T-helper 17 cell (primary cell): Measurements from ENCODE around the gene PRRT1. TPM values are rescaled to one million over a fixed set of nuclear protein-coding genes. Genes with fewer than 3 reads are reported as not detected.
A peak's percentile ranks its signal among the peaks of the same experiment; 100 is the strongest.

Experiments used
- ATAC-seq: fragments of 150-1000 bp; cut with Tn5 transposase; 2 replicates; pipeline ENCODE4 v1.10.0; 2021; ENCODE audit warnings: mild to moderate bottlenecking, moderate library complexity
- DNase-seq, 3 donors: peaks; one replicate each; pipeline versions ENCODE4 v3.0.0 to v3.0.0-alpha.2; 2020 to 2021
- H3K9me3 ChIP-seq: one replicate; pipeline ENCODE4 v1.7.0; 2013; ENCODE audit warnings: low read length, mild to moderate bottlenecking; ENCODE audit not compliant: control insufficient read depth, poor library complexity, severe bottlenecking
- H3K27ac Mint-ChIP-seq: one replicate; pipeline ENCODE4 v1.8.0; 2022; ENCODE audit warnings: mild to moderate bottlenecking, moderate library complexity, mixed read lengths
- H3K27me3 Mint-ChIP-seq: one replicate; pipeline ENCODE4 v1.8.0; 2022; ENCODE audit warnings: mixed read lengths
- H3K36me3 Mint-ChIP-seq: one replicate; pipeline ENCODE4 v1.8.0; 2022; ENCODE audit warnings: low read depth, mixed read lengths
- H3K4me1 Mint-ChIP-seq: one replicate; pipeline ENCODE4 v1.8.0; 2022; ENCODE audit warnings: mild to moderate bottlenecking, mixed read lengths
- H3K4me3 Mint-ChIP-seq: one replicate; pipeline ENCODE4 v1.8.0; 2022; ENCODE audit warnings: mild to moderate bottlenecking, moderate library complexity, mixed read lengths
- total RNA-seq, 4 donors: library from RNA in 2 of 4; stranded (reverse) in 2 of 4; gene quantifications; one replicate each; pipeline ENCODE4 v1.2.3 and lab custom pipeline; 2022 to 2026

PRRT1 gene
- total RNA-seq, 2 donors from 2014 or later: 0.35 to 0.50 TPM

DNA sequence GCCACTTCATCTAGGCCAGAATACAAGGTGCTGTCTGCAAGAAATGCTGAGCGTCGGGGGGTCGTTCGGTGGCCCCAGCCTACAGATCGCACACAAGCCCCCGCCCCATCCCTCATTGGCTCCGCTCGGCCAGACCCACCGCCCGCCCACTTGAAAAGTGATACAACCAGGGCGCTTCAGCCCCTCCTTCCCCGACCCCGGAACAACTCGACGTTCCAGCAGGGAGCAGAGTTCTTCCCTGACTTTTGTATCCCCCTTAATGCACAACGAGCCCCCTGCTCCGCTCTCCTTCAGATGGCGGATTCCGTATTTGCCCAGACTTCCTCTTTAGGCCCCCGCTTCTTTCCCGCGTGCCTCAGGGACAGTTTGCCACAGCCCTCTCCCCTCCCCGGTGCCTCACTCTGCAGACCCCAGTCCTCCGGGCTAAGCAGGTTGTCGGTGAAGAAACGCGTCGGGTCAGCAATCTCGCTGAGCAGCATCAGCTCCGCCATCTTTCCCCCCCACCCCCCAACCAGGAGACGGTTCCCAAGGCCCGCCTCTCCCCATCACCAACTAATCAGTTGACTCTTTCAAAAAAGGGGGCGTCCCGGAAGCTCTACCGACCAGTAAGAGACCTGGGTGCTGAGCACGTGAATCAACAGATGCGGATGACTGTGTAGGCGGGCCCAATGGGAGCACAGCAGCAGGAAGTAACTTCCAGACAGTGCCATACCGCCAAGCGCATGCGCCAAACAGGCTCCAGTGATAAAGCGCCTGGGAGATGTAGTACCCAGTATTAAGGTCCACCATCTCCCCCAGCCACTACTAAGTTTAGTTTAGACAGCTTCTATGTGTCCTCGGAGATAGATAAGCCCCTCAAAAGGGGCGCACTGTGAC is 23.8 kb downstream of the PRRT1 start, which contains the start of gene ATF6B:
Gene ATF6B (minus strand): TSS at position 530 of the 876 bp plus-strand sequence. CDS start 39 bp downstream, at position 491.
- peak within 1 kb of the TSS; percentile 94 for H3K27ac Mint-ChIP-seq
- peaks cover 7% of the 10 kb centered on the region for H3K36me3 Mint-ChIP-seq

DNA sequence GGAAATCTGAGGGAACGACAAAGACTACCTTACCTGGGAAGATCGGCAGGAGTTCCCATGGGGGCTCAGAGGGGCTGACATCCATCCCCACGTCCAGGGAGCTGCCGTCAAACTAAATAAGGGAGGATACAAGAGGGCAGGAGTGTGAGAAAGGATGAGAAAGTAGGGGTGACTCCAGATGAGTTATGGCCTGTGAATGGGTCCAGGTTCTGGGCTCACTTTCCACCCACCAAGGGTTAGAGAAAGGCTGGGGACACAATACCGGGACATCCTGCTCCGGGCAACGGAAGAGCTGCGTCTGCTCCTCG is 24.4 kb downstream of the PRRT1 start:
- Mint-ChIP-seq H3K36me3 (peaks cover 7% of the 10 kb centered on the region), H3K4me1 (peaks cover 28% of the 10 kb centered on the region), H3K27ac (peak overlapping the region; percentile 94), H3K27me3 (no peaks in the 10 kb centered on the region), H3K4me3 (peak overlapping the region; percentile 98)
- no peak for DNase-seq
- H3K9me3 ChIP-seq: no peaks in the 10 kb centered on the region
- no peak for ATAC-seq

More for the DNA sequence above, 23.8 kb downstream of the PRRT1 start, which contains the start of gene ATF6B:
- H3K9me3 ChIP-seq: no peaks in the 10 kb centered on the region
- DNase-seq (peak; percentile 88 to 95 (median 93)), ATAC-seq (peak; percentile 96)
- H3K4me1 Mint-ChIP-seq: peaks cover 28% of the 10 kb centered on the region
- peak within 1 kb of the TSS; percentile 98 for H3K4me3 Mint-ChIP-seq
- H3K27me3 Mint-ChIP-seq: no peaks in the 10 kb centered on the region

DNA sequence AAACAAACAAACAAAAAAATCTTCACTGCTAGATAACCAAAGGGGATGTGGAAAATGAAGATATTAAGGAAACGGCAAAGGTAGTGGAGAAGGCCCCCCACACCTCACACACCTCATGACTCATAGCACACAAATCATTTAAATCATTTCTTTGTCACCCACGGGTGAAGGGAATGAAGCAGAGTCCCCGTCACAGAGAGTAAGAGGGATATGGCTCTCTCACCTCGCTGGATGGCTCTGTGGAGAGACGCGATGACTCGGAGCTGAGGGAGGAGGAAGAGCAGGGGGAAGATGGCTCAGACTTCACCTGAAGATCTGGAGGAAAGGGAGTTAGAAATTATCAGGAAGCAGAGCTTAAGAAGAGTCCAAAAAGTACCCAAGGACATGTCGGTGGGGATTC is 24.9 kb downstream of the PRRT1 start:
- peaks cover 9% of the 10 kb centered on the region for H3K36me3 Mint-ChIP-seq
- no peaks in the 10 kb centered on the region for H3K27me3 Mint-ChIP-seq
- peak overlapping the region; percentile 94 for H3K27ac Mint-ChIP-seq
- DNase-seq (no peak), ATAC-seq (no peak)
- H3K9me3 ChIP-seq: no peaks in the 10 kb centered on the region
- H3K4me1 Mint-ChIP-seq: peaks cover 28% of the 10 kb centered on the region
- peak overlapping the region; percentile 98 for H3K4me3 Mint-ChIP-seq

DNA sequence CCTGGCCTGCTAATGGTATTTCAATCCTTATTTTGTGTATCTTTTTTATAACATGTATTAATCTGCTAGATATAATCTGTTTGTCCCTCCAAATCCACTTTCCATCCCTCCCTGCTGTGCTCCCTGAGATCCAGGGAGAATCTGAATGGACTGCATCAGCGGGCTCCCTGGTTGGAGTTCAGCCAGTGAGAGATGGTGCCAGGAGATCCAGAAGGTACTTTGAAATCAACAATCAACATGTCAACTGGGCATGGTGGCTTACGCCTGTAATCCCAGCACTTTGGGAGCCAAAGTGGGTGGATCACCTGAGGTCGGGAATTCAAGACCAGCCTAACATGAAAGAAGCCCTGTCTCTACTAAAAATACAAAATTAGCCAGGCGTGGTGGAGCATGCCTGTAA is 28.1 kb downstream of the PRRT1 start:
- DNase-seq (no peak), ATAC-seq (no peak)
- H3K9me3 ChIP-seq: no peaks in the 10 kb centered on the region
- Mint-ChIP-seq H3K36me3 (peaks cover 18% of the 10 kb centered on the region), H3K27me3 (no peaks in the 10 kb centered on the region), H3K4me3 (no peak overlapping the region), H3K27ac (peak overlapping the region; percentile 27), H3K4me1 (peaks cover 30% of the 10 kb centered on the region)

DNA sequence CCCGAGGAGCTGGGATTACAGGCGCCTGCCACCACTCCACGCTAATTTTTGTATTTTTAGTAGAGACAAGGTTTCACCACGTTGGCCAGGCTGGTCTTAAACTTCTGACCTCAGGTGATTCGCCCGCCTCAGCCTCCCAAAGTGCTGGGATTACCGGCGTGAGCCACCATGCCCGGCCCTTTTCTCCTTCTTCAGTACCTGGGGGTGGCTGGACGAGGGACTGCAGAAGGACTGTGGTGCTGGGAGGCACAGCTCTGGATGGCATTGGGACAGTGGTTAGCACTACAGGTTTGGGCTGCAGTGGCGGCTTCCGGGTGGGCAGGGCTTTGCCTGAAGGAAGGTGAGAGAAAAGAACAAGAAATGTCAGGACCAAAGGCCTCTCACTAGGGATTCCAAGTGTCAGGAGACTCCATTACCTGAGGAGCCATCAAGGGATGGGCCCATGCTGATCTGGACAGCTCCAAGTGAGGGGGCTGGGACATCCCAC is 31.1 kb downstream of the PRRT1 start:
- Mint-ChIP-seq H3K4me3 (no peak overlapping the region), H3K27ac (no peak overlapping the region), H3K27me3 (no peaks in the 10 kb centered on the region), H3K4me1 (peaks cover 17% of the 10 kb centered on the region), H3K36me3 (peaks cover 18% of the 10 kb centered on the region)
- ATAC-seq (no peak), DNase-seq (no peak)
- no peaks in the 10 kb centered on the region for H3K9me3 ChIP-seq

DNA sequence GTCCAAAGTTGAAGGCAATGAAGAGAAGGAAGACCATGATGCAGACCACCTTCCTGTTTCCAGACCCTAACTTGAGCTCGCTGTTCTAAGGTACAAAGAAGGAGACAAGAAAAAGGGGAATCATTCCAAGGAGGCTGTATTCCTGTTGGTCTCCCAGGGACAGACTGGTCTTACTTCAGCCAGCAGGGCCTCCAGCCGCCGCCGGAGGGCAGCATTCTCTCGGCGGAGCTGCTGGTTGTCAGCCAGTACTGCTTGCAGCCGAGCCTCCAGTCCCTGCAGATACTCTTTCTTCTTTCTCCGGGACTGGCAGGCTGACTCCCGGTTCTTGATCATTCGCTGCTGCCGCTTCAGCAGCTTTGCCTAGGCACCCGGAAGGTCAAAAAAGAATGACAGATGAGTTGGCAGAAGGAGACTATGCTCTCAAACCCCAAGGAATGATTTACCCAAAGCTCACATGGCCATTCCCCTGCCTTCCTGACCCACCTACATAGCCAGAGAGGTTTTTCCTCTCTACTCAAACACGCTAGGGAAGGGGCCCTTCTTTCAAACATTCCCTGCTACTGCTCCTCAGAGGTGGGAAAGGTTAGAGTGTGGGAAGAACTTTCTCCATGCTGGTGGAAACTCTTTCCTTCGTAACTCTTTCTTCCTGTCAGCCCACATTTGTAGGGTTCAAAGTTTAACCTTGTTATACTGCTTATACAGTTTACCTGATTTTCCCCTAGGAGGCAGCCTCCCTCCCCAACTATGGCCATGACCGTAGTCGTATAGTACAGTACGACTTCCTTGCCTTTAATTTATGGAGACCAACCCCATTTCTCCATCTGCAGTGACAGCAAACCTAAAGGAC is 32.7 kb downstream of the PRRT1 start:
- Mint-ChIP-seq H3K4me3 (no peak overlapping the region), H3K36me3 (peaks cover 16% of the 10 kb centered on the region), H3K27me3 (no peaks in the 10 kb centered on the region), H3K27ac (peak overlapping the region; percentile 65), H3K4me1 (peaks cover 17% of the 10 kb centered on the region)
- no peaks in the 10 kb centered on the region for H3K9me3 ChIP-seq
- DNase-seq (peak; percentile 41 to 62 (median 48)), ATAC-seq (peak; percentile 86)

DNA sequence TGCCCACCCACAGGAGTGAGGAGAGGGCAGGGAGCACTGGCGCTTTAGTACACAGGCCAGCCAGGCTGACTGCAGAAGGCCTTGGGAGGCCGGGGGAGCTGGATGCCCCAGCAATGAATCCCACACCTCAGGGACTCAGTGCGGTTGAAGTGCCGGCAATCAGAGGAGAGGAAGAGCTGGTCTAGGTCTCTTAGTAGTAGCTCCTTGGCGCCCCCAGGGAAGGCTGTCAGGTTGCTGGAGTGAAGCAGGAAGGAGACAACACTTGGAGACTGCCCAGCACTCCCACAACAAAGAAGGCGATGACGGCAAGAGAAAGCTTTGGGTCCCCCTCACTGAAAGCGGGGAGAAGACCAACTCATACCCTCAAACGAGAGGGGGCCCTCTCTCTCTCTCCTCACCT is 34.3 kb downstream of the PRRT1 start:
- H3K36me3 Mint-ChIP-seq: peaks cover 16% of the 10 kb centered on the region
- peak overlapping the region; percentile 34 for H3K27ac Mint-ChIP-seq
- H3K4me3 Mint-ChIP-seq: no peak overlapping the region
- peaks cover 20% of the 10 kb centered on the region for H3K4me1 Mint-ChIP-seq
- H3K9me3 ChIP-seq: no peaks in the 10 kb centered on the region
- no peaks in the 10 kb centered on the region for H3K27me3 Mint-ChIP-seq
- ATAC-seq: no peak
- no peak for DNase-seq

DNA sequence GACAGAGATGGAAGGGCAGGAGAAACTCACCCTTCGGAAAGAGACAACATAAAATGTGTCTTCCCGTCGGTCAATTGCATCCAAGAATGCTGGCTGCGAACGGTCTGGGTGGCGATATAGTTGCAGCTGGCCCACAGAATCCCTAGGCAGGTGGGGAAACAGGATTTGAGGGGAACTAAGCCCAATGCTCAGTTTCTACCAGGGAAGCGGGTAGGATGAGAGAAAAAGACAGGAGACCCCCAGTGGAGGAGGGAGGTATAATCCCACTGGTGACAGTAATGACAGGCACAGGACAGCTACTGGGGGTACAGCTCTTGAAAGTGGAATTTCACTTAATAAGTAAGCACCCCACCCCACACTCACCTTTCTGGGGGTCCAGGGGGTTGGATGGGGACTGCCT is 35.1 kb downstream of the PRRT1 start:
- no peak for DNase-seq
- Mint-ChIP-seq H3K4me3 (no peak overlapping the region), H3K4me1 (peaks cover 23% of the 10 kb centered on the region), H3K27ac (no peak overlapping the region), H3K36me3 (peaks cover 11% of the 10 kb centered on the region), H3K27me3 (no peaks in the 10 kb centered on the region)
- peak; percentile 35 for ATAC-seq
- no peaks in the 10 kb centered on the region for H3K9me3 ChIP-seq

DNA sequence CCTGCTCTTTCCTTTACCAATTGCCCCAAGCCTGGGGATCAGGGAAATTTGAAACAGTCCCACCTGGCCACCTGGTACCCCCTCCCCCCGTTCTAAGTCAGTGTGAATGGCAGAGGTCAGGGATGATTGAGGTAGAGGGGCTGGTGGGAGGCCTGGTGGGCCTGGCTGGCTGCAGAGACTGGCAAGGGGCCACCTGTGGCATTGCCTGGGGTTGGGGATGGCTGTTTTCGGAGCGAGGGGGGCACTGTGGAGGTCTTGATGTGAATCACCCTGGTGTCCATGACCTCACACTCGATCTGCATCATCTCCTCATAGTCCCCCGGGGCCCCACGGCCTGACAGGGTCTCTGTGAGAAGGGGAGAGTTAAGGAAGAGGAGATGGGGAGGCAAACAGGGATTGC is 36.1 kb downstream of the PRRT1 start:
- Mint-ChIP-seq H3K27me3 (no peaks in the 10 kb centered on the region), H3K27ac (no peak overlapping the region), H3K36me3 (peaks cover 5% of the 10 kb centered on the region), H3K4me3 (no peak overlapping the region), H3K4me1 (peaks cover 23% of the 10 kb centered on the region)
- ATAC-seq (no peak), DNase-seq (no peak)
- no peaks in the 10 kb centered on the region for H3K9me3 ChIP-seq

DNA sequence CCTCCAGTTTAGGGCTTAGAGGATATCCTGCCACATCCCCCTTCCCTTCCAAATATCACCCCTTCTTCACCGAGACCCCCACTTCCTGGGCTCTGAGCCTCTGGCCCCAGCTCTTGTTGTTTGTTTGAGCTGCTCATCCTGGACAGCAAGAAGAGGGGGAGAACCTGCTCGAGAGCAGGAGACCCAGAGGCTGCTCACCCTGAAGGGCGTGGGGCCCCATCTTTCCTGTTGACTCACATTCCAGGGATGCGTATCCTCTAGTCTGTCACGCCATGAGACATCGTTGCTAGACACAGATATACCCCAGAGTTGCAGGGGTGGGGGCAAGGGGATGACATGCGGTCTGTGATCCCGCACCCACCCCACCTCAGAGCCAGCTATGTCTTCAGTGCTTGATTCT is 36.9 kb downstream of the PRRT1 start:
- Mint-ChIP-seq H3K36me3 (peaks cover 4% of the 10 kb centered on the region), H3K27me3 (no peaks in the 10 kb centered on the region), H3K27ac (peak overlapping the region; percentile 87), H3K4me1 (peaks cover 25% of the 10 kb centered on the region), H3K4me3 (no peak overlapping the region)
- DNase-seq (no peak), ATAC-seq (no peak)
- no peaks in the 10 kb centered on the region for H3K9me3 ChIP-seq

DNA sequence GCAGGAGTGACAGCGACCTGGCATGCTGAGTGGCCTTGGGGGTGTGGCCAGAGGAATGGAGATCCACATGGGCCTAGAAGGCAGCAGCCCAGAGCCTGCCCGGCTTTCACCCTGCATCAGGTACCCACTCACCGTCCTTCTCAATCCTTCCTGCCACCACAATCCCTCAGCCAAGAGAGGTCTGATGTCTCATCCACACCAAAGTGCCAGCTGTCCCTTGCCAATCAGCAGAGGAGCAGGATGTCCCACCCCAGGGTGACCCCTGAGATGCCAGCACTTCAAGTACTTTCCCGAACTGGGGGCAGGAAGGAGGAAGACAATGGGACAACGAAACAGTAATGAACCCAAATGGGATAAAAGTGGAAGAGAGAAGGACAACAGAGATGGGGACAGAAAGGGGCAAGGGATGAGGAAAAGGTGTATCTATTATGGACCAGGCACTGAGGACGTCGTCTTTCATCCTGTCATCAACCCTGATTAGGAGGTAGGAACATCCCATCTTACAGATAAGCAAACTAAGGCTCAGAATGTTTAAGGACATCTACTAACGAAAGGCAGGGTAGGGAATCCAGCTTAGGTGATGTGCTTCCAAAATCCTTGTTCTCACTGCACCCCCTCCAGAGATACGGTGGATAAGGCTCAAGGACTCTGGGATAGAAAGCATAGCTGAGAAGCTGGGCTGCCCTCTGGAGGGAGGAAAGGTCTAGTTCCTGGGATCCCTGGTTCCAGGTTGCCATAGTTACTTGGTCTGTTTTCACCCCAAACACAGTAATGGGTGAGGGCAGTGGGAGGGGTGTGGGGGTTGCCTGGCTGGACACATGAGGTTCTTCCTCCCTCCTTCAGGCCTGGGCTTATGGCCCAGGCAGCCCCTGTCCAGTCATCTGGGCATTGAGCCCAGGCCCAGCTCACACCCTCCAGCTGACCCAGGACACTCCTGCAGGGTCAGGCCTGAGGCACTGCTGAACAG is 38.1 kb downstream of the PRRT1 start:
- no peaks in the 10 kb centered on the region for H3K9me3 ChIP-seq
- DNase-seq (no peak), ATAC-seq (no peak)
- H3K36me3 Mint-ChIP-seq: peaks cover 4% of the 10 kb centered on the region
- H3K27me3 Mint-ChIP-seq: peaks cover 5% of the 10 kb centered on the region
- no peak overlapping the region for H3K4me3 Mint-ChIP-seq
- H3K4me1 Mint-ChIP-seq: peaks cover 26% of the 10 kb centered on the region
- H3K27ac Mint-ChIP-seq: peak overlapping the region; percentile 87

DNA sequence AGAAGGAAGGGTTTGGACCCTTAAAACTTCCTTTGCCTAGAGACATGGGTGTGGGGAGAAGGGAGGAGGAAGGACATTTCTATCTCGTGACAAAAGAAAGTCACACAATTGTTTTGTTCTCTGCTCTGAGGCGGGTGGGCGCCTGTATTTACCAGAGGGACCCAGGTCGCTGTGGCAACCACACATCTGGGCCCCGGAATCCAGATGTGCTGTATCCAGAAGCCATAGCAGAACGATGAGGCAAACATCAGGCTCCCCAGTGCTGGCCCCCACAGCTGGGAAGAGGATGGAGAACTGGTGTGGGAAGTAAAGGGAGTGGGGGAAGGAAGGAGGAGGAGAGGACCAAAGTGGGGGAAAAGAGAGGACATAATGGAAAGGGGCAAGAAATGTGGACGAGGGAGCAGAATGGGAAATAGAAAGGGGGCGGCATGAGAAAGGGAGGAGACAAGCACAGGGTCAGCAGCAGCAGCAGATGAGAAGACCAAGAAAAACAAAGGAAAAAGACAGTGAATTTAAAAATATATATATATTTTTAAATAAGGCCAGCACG is 39.2 kb downstream of the PRRT1 start:
- ATAC-seq (no peak), DNase-seq (no peak)
- peaks cover 16% of the 10 kb centered on the region for H3K27me3 Mint-ChIP-seq
- H3K36me3 Mint-ChIP-seq: peaks cover 4% of the 10 kb centered on the region
- H3K4me3 Mint-ChIP-seq: no peak overlapping the region
- no peaks in the 10 kb centered on the region for H3K9me3 ChIP-seq
- peaks cover 32% of the 10 kb centered on the region for H3K4me1 Mint-ChIP-seq
- H3K27ac Mint-ChIP-seq: peak overlapping the region; percentile 65
